GM19238 (cell line): ENCODE measurements around the gene GTF2F1.
"Not testable (repeated sequence)": the region's sequence is repeated elsewhere in the genome, so short reads cannot be mapped to it uniquely, and the experiment has no call there.

Experiments used
- DNase-seq: peaks from one replicate; pipeline ENCODE4 v3.0.0; 2011; ENCODE audit warnings: low spot score; ENCODE audit not compliant: insufficient read length

Gene GTF2F1

GRCh38 chr19:6358003-6358402 lies 35.0 kb downstream of the GTF2F1 start:
- DNase-seq = no peak

- DNase-seq = no peak
Measured at GRCh38 chr19:6357174-6357573, 35.8 kb downstream of the GTF2F1 start.

GRCh38 chr19:6355321-6356040 lies 37.5 kb downstream of the GTF2F1 start:
- DNase-seq = not testable (repeated sequence)

DNA sequence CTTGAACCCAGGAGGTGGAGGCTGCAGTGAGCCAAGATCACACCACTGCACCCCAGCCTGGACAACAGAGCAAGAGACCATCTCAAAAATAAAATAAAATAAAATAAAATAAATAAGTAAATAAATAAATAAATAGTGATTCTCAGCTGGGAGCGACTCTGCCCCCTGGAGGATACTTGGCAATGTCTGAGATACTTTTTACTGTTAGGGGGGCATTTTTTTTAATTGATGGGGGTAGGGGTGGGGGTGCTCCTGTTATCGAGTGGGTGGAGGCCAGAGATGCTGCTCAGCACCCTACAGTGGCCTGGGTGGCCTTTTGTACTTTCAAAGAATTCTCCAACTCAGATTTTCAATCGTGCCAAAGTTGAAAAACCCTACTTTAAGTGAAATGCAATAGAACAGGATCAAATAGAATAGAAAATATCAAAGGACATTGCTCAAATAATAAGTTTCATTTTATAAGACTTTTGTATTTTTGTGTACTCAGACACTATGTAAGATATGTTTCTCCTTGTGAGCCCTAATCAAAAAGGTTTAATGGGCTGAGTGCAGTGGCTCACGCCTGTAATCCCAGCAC lies 38.8 kb downstream of the GTF2F1 start:
- no peak for DNase-seq

- DNase-seq = no peak
Measured at GRCh38 chr19:6352381-6353165, 40.4 kb downstream of the GTF2F1 start.

- no peak for DNase-seq
Measured at GRCh38 chr19:6350688-6351087, 42.3 kb downstream of the GTF2F1 start.

GRCh38 chr19:6349271-6349670 lies 43.7 kb downstream of the GTF2F1 start:
- not testable (repeated sequence) for DNase-seq

GRCh38 chr19:6343462-6343861 lies 49.5 kb downstream of the GTF2F1 start:
- no peak for DNase-seq

DNA sequence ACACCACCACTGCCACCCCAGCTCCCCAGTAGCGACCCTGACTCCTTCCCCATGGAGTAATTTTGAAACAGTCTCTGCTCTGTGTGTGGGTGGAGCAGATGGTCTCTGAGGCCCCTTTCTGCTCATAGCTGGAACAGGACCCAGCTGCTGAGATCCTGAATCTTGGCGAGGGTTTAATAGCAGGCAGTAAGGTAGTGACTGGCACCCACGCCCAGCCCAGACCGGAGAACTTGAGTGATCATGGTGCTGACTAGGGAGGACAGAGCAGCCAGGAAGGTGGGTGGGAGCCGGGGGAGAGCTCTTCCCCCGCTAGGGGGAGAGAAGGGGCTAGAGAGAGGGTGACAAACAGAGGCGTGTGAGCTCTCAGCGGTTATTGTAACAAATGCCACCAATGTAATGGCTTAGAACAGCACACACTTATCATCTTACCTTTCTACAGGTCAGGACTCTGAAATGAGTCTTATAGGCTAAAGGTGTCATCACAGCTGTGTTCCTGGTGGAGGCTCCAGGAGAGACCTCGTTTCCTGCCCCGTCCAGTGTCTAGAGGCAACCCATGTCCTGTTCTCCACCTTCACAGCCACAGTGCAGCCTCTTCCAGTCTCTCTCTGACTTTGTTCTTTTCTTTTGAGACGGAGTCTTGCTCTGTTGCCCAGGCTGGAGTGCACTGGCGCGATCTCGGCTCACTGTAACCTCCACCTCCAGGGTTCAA lies 52.3 kb downstream of the GTF2F1 start:
- no peak for DNase-seq

- DNase-seq = no peak
Measured at GRCh38 chr19:6334490-6335285, 58.3 kb downstream of the GTF2F1 start.

DNA sequence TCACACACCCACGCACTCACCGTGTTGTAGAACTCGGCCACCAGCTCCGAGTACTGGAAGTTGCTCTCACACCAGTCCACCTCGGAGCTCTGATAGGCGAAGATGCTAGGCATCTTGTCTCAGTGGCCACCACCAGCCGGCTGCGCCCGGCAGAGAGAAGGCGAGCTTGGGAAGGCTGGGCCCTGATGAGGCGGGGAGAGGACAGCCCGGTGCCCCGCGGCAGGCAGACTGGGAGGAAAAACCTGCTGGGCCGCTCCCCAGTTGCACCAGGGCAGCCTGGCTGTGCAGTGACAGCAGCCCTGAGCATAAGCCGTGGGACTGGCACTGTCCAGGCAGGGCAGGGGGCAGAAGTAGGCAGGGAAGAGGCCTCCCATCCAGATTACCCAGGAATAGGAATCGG lies 59.5 kb downstream of the GTF2F1 start, which contains the start of gene ACER1:
Gene ACER1, minus strand, starts transcription at position 174 of the 400 bp plus-strand sequence. Its CDS starts 61 bp downstream, at position 113.
- DNase-seq = no peak
